ENCODE data around the gene TCF4. TPM values are rescaled to one million over a fixed set of nuclear protein-coding genes. Genes with fewer than 3 reads are reported as not detected.

TCF4 gene
- polyA plus RNA-seq, 1 experiment = 47.3 TPM

GRCh38 chr18:55484773-55485172, 103.2 kb downstream of the TCF4 start:
- ChIA-PET POLR2A (no interaction called here), CTCF (no interaction called here)
- DNase-seq (ENCODE audit: low read depth, low spot score) = no peak
- Histone ChIP-seq H3K27ac (ENCODE audit: low read depth, low read length) (no peak overlapping the region), H3K9me3 (ENCODE audit: control insufficient read depth, insufficient read depth, low read length) (no peaks in the 10 kb centered on the region), H3K27me3 (ENCODE audit: control insufficient read depth, insufficient read depth, low read length) (no peaks in the 10 kb centered on the region), H3K4me3 (ENCODE audit: low read depth, low read length) (no peak overlapping the region)
- no peak for TF ChIP-seq CTCF (IDR thresholded peaks at IDR 0.05; ENCODE audit: low read depth, low read length)

GRCh38 chr18:55483266-55483871, 104.6 kb downstream of the TCF4 start:
- ChIA-PET CTCF (no interaction called here), POLR2A (no interaction called here)
- Histone ChIP-seq H3K27me3 (ENCODE audit: control insufficient read depth, insufficient read depth, low read length) (no peaks in the 10 kb centered on the region), H3K4me3 (ENCODE audit: low read depth, low read length) (no peak overlapping the region), H3K9me3 (ENCODE audit: control insufficient read depth, insufficient read depth, low read length) (no peaks in the 10 kb centered on the region), H3K27ac (ENCODE audit: low read depth, low read length) (no peak overlapping the region)
- DNase-seq (ENCODE audit: low read depth, low spot score) = no peak
- no peak for TF ChIP-seq CTCF (IDR thresholded peaks at IDR 0.05; ENCODE audit: low read depth, low read length)

- H3K27ac ChIP-seq (ENCODE audit: low read depth, low read length) = no peak overlapping the region
- H3K4me3 ChIP-seq (ENCODE audit: low read depth, low read length) = no peak overlapping the region
- CTCF ChIA-PET = no interaction called here
- DNase-seq (ENCODE audit: low read depth, low spot score) = no peak
- H3K27me3 ChIP-seq (ENCODE audit: control insufficient read depth, insufficient read depth, low read length) = no peaks in the 10 kb centered on the region
- no peaks in the 10 kb centered on the region for H3K9me3 ChIP-seq (ENCODE audit: control insufficient read depth, insufficient read depth, low read length)
- TF ChIP-seq CTCF (IDR thresholded peaks at IDR 0.05; ENCODE audit: low read depth, low read length) = no peak
- POLR2A ChIA-PET = interaction anchor here (0.6 kb wide), 1 partner anchor 14 kb away, joined by 4 read pairs; no protein-coding TSS in a partner anchor
Observed at GRCh38 chr18:55479656-55480420, 108.2 kb downstream of the TCF4 start.

GRCh38 chr18:55477860-55478581, 110.0 kb downstream of the TCF4 start:
- peak overlapping the region; percentile 67 for H3K4me3 ChIP-seq (ENCODE audit: low read depth, low read length)
- no peak for DNase-seq (ENCODE audit: low read depth, low spot score)
- TF ChIP-seq CTCF (IDR thresholded peaks at IDR 0.05; ENCODE audit: low read depth, low read length) = no peak
- POLR2A ChIA-PET = interaction anchor here (0.6 kb wide), 1 partner anchor 72 kb away, joined by 14 read pairs; no protein-coding TSS in a partner anchor
- CTCF ChIA-PET = no interaction called here
- H3K27ac ChIP-seq (ENCODE audit: low read depth, low read length) = peak overlapping the region; percentile 69
- no peaks in the 10 kb centered on the region for H3K9me3 ChIP-seq (ENCODE audit: control insufficient read depth, insufficient read depth, low read length)
- no peaks in the 10 kb centered on the region for H3K27me3 ChIP-seq (ENCODE audit: control insufficient read depth, insufficient read depth, low read length)

GRCh38 chr18:55477499-55477859, 110.5 kb downstream of the TCF4 start:
- Histone ChIP-seq H3K4me3 (ENCODE audit: low read depth, low read length) (peak overlapping the region; percentile 67), H3K9me3 (ENCODE audit: control insufficient read depth, insufficient read depth, low read length) (no peaks in the 10 kb centered on the region), H3K27me3 (ENCODE audit: control insufficient read depth, insufficient read depth, low read length) (no peaks in the 10 kb centered on the region), H3K27ac (ENCODE audit: low read depth, low read length) (peak overlapping the region; percentile 69)
- TF ChIP-seq CTCF (IDR thresholded peaks at IDR 0.05; ENCODE audit: low read depth, low read length) = peak; percentile 26
- ChIA-PET POLR2A (interaction anchor here (0.6 kb wide), 1 partner anchor 71 kb away, joined by 14 read pairs; no protein-coding TSS in a partner anchor), CTCF (no interaction called here)
- DNase-seq (ENCODE audit: low read depth, low spot score) = no peak

Data from AG04450 (cell line).